HG02938 (cell line): ENCODE data around the gene NUDT13.
"Not testable (repeated sequence)": the region's sequence is repeated elsewhere in the genome, so short reads cannot be mapped to it uniquely, and the experiment has no call there.

Experiments used
- ATAC-seq: cut with Tn5 transposase; IDR thresholded peaks from one replicate; pipeline ENCODE4 v1.9.1; 2021; ENCODE audit warnings: mild to moderate bottlenecking, moderate library complexity; ENCODE audit not compliant: unreplicated experiment

The NUDT13 gene

DNA sequence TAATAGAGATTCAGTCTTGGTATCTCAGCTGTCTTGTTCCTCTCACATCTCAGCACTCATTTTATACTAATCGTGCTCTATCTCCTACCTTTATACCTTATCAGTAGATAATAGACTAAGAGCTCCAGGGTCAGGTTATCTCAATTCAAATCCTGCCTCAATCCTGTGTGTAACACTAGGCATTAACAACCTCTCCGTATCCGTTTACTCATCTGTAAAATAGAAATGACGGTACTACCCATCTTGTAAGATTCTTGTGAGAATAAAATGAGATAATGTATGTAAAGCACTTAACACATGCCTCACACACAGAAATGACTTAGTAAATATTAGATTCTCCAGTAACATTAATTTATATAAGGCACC, 13.0 kb upstream of the NUDT13 start:
- ATAC-seq: peak; percentile 1

DNA sequence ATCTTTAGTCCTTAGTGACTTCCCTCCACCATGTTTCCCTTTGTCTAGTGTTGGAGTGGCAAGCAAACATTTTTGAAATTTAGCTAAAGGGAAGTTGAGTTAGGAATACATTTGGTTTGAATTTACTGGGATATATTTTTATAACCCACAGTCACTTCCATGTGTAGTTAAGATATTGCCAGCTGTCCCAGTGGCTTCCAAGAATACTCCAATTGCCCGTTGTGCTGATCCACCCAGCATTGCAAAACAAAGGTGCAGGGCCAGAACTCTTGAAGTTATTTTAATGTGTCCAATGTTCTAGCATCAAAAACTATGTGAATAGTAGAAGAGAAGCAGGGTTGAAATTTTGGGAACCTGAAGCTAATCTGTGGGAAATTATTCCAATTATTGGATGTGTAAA, 11.1 kb upstream of the NUDT13 start:
- ATAC-seq: no peak

DNA sequence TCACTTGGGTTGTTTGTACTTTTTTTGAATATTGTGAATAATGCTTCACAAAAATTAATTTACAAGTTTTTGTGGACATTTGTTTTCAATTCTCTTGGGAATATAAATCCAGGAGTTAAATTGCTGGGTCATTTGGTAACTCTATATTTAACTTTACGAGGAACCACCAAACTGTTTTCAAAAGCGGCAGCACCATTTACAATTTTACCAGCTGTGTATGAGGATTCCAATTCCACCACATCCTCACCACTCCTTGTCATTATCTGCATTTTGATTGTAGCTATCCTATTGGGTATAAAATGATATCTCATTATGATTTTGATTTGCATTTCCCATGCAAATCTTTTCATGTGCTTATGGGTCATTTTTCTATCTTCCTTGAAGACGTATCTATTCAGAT, 4.0 kb upstream of the NUDT13 start:
- no peak for ATAC-seq

DNA sequence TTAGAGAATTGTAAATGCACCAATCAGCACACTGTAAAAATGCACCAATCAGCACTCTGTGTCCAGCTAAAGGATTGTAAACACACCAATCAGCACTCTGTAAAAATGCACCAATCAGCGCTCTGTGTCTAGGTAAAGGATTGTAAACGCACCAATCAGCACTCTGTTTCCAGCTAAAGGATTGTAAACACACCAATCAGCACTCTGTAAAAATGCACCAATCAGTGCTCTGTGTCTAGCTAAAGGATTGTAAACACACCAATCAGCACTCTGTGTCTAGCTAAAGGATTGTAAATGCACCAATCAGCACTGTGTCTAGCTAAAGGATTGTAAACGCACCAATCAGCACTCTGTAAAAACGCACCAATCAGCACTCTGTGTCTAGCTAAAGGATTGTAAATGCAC, 1.0 kb upstream of the NUDT13 start:
- not testable (repeated sequence) for ATAC-seq

DNA sequence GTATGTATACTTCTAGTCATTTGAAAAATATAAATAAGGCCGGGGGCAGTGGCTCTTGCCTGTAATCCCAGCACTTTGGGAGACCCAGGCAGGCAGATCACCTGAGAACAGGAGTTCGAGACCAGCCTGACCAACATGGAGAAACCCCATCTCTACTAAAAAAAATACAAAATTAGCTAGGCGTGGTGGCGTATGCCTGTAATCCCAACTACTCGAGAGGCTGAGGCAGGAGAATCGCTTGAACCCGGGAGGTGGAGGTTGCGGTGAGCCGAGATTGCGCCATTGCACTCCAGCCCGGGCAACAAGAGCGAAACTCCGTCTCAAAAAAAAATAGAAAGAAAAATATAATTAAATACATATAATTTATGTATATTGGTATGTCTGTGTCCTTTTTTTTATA, 1.8 kb downstream of the NUDT13 start:
- ATAC-seq: not testable (repeated sequence)

DNA sequence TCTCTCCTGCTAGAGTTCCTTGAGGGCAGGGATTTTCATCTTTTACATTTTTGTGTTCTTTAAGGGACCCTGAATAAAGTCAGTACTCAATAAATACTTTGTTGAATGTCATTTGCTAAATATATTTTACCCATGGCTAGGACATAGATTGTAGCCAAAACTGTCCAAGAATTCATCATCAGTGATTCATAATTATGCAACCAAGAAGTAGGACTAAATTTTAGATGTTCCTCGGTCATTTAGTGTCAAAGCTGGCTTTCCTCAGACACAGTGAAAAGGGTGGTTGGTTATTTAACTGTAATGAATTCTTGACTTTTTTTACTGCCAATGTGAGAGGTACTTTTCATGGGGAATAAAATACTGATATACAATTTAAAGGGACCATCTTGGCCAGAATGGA, 3.3 kb downstream of the NUDT13 start:
- ATAC-seq: no peak

DNA sequence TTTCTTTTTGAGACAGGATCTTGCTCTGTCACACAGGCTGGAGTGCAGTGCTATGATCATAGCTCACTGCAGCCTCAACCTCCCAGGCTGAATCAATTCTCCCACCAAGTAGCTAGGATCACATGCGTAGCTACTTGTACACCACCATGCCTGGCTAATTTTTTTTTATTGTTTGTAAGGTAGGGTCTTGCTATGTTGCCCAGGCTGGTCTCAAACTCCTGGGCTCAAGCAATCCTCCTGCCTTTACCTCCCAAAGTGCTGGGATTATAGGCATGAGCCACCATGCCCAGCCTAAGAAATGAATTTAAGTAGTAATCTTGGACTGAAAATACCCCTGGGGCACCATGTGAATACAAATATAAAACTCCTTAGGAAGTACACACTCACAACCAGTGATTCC, 5.8 kb downstream of the NUDT13 start:
- no peak for ATAC-seq

DNA sequence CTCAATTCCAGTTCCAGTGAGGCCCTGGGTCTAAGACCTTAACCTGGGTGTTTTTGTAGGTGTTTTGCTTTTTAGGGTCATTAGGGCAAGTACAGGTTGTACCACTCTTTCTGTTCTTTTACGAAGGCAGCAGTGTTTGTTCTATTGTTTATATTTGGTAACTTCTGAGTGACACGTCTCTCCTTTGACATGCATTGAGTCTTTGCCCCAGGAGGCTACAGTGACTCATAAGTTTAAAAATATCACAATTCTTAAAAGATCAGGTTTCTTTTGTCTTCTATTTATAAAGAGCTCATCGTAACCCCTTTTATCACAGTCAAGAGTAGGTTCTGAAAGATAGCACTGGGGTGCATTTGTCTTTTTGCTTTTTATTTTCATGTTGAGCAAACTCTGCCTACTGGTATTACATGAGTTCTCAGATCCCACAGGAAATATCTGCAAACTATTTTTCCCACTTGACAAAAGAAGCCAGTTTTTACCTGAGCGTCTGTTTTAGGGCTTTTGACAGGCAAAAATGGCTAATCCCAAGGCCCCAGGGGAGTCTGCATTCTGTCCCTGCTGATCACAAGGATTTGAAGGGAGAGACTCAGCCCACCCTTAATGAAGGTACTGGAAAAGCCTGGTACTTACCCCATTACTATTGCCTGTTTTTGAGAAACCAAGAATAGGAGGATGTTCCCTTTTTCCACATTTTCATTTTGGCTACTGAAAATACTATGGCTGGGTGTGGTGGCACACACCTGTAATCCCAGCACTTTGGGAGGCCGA, 7.9 kb downstream of the NUDT13 start:
- peak; percentile 71 for ATAC-seq

DNA sequence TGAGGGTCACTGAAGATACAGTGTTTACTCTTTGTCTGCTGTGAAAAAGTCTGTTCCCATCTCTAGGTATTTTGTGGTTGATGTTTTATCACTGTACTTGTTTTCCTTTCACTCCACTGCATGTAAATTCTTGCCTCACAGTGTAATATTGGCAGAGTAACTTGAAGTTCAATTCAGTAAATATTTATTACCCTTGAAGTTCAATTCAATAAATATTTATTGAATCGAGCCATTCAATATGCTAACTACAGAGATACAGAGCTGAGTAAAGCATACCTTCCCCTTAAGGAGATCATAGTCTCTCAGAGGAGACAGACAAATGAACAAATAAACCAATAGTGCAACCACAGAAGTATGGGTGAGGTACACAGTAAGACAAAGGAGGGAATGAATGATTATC, 9.2 kb downstream of the NUDT13 start:
- ATAC-seq: no peak

DNA sequence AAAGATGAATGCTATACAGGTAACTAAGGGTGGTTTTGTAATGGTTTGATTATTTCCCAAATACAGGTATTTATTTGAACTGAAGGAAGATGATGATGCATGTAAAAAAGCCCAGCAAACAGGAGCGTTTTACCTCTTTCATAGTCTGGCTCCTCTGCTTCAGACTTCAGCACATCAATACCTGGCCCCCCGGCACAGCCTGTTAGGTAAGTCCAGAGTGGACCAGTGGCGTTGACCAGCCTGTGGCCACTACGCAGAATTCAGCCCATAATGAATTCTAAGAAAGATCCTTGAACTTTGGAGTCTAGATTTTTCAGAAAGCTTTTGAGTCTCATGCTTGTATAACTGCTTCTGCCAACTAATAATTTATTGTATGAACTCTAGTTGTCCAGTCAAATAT, 9.7 kb downstream of the NUDT13 start:
- ATAC-seq: no peak

DNA sequence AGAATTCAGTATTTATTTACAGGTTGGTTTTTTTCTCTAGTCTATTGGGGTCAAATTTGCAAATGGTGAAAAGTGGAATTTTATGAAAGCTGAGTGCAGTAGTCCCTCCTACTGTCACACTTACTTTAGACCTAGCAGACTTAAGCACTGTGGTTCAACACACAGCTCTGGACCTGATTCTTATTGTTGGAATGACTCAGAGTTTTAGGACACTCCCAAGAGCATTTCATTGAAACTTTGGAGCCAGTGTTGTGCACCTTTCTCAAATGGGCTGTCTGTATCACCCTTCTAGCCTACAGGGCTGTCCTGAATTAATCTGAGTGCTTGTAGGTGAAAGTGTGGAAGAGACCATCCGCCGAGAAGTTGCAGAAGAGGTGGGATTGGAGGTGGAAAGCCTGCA, 16.1 kb downstream of the NUDT13 start:
- no peak for ATAC-seq

DNA sequence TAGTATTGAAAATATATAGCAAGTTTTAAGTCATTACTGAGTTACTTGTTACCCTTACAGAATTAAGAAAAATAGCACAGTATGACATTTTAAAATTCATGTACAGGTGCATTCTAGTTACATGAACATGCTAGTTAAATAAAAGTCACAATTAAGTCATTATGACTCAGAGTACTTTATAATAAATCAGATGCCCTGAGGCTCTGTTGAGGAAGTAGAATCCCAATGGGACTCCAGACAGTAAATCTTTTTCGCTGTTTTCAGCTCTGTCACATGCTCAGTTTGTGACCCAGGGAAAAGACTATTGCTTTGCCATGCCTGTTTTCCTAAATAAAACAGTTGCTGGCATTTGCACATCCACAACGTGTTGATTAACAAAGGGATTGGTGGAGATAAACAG, 21.0 kb downstream of the NUDT13 start:
- no peak for ATAC-seq

DNA sequence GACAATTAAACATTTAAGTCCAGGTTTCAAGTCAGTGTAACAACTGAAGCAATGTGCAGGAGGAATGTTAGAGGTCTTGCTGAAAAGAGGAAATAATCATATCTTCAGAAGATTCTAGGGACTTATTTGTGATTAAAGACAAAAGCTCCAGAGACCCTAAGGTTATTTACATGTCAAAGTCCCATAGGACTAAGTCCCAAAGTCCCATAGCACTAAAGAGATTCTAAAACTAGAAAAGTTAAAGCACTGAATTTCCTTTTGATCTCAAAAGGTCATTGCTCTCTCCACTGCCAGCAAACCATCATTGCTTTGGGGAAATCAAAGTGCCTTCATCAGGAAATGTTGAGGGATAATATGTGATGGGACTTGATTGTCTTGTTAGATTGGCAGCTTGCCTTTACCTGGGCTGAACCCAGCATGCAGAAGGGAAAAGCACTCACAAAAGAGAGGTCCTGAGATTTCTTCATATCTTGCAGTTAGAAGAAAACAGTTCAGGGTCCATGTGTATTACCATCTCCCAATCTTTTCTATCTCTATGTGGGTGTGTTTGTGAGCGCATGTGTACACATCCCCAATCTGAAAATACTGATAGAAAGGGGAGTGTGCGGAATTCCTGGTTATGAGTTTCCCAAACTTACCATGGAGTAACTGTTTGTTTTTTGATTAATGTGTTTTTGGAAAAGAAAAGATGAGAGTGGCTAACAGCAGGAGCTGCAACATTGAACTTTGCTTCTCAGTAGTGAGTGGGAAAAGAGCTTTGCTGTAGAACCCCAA, 21.8 kb downstream of the NUDT13 start:
- ATAC-seq: no peak

DNA sequence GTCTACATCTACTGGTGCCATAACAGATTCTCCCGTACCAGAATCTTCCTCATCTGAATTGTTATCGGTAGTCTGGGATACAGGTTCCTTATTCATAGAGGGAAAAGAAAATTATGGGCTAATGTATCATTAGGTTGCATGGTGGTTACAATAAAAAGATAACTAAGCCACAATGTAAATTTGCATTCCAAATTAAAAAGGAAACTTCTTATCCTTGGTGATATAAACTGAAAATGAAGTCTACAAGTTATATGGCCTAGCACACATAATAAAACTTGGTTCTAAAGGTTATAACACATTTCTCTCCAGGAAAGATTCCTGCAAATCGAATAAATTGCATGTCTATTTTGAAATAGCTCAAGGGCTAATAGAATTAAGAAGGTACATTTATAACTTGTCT, 24.5 kb downstream of the NUDT13 start:
- ATAC-seq: no peak

DNA sequence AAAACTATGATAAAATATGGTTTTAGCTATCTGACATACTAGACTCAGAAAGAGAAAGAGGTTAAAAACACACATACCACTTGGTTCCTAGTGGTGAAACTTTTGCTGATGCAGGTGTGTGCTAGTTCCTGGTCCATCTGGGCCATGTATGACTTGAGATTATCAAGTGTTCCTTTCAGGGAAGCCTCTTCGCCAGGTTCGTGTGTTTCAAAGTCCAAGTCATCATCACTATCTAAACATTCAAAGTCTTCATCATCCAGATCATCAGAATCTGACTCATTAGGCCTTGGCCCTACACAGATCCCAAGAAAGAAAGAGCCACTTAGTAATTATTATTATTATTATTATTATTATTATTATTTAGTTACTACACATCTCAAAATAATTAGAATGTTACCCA, 26.4 kb downstream of the NUDT13 start:
- ATAC-seq: no peak

DNA sequence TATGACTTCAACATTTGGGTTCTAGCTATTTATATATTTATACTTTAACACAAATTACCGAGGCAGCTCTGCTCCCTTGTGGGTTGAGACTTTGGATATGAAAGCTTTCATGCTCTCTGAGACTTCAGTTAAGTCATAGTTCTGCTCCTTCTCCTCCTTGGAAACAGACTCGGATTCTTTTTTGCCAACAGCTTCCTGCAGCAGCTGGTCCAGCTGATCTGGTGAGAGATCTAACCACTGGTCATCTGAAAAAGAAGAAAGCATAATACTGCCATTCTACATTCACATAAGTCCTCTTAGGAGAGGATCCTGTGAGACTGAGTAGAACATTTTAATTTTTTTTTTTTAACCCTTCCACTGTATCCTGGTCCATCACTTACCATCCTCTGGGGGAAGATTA, 29.0 kb downstream of the NUDT13 start:
- no peak for ATAC-seq

DNA sequence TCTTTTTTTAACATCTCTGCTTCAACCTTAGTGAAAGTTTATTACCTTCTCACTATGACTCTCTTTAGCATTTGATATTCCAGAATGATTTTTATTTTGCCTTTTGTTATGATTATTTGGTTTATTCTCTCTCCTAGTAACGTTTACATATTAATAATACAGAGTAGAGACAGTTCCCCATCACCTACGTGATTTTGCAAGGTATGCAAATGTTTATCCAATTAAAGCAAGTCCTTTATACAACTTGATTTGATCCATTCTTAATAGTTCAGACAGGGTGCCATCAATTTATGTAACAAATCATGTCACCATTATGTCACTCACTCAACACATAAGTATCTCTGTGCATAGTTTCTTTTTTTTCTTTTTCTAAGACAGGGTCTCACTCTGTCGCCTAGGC, 31.3 kb downstream of the NUDT13 start:
- ATAC-seq: no peak

DNA sequence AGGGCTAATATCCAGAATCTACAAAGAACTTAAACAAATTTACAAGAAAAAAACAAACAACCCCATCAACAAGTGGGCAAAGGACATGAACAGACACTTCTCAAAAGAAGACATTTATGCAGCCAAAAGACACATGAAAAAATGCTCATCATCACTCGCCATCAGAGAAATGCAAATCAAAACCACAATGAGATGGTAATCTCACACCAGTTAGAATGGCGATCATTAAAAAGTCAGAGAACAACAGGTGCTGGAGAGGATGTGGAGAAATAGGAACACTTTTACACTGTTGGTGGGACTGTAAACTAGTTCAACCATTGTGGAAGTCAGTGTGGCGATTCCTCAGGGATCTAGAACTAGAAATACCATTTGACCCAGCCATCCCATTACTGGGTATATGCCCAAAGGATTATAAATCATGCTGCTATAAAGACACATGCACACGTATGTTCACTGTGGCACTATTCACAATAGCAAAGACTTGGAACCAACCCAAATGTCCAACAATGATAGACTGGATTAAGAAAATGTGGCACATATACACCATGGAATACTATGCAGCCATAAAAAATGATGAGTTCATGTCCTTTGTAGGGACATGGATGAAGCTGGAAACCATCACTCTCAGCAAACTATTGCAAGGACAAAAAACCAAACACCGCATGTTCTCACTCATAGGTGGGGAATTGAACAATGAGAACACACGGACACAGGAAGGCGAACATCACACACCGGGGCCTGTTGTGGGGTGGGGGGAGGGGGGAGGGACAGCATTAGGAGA, 40.6 kb downstream of the NUDT13 start:
- ATAC-seq: not testable (repeated sequence)

DNA sequence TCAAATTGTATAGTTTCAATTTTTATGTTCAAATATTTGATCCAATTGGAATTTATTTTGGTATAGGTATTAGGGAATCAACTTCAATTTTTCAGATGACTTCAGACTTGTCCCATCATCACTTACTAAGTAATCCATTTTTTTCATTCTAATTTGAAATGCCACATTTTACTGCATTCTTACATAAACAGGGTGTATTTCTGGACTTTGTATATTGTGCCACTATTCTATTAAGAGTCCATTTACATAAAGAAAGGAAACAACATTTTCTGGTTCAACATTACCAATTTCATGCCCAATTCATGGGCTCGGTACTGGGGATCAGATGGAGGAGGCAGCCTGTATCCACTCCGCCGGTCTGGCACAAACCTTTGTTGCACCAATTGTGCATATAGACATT, 41.8 kb downstream of the NUDT13 start:
- no peak for ATAC-seq

DNA sequence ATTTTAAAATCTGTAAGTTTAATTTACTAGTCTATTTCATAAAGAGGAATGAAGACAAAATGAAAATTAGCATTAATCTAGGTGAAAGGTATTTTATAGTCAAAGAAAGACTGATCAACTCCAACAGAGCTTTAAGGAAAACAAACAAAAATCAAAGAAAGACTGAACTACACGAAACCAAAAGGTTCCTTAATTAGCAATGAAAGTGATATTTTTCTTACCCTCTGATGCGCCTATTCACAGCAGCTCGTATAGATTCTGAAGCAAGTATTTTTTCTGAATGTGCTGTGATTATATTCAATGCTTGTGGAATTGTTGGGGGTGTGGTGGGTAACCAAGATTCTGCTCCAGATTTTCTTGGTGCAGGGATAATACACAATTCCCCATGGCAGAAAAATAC, 45.8 kb downstream of the NUDT13 start:
- ATAC-seq: no peak

DNA sequence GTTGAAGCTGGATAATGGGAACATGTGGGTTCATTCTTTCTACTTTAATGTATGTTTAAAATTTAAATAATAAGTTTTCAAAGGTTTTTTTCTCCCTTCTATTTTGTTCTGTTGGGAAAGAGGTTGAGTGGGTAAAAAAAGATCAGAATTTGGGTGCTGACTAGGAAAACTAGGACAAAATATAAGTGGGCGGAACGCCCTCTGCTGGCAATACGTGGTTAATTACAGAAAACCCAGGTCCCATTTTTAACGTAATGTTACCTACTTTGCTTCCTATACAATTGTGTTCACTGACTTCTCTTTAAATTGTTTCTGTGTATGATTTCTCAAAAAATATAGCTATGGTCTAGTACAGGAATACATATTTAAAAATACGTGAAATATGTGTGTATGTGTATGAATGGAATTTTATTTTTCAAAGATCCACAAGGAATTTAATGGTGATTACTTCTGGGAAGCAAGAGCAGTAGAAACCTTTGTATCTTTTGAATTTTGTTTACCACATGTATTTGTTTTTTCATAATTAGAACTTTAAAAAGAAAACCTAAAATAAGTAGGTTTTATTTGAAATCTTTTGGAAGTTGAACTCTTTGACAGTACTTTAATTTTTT, 48.9 kb downstream of the NUDT13 start:
- ATAC-seq: no peak
